SU-DHL-6 (cell line): ENCODE data around the gene NFKBIL1.

Experiments used
- H2AFZ ChIP-seq: fragments of 200-600 bp; sonication (generic); 2 replicates; pipeline ENCODE4 v1.6.1; 2014; ENCODE audit warnings: low read depth, mild to moderate bottlenecking, moderate library complexity, mixed read lengths, antibody characterized with exemption, low read length; ENCODE audit not compliant: severe bottlenecking
- H3F3A ChIP-seq: fragments of 200-600 bp; shearing (Covaris generic); 2 replicates; pipeline ENCODE4 v1.6.0; 2016; ENCODE audit warnings: antibody characterized with exemption, mild to moderate bottlenecking; ENCODE audit not compliant: insufficient read depth
- H3K27ac ChIP-seq: fragments of 200-600 bp; sonication (generic); 2 replicates; pipeline ENCODE4 v1.5.1; 2016; ENCODE audit warnings: low read depth, mild to moderate bottlenecking, low read length, moderate library complexity, mixed read lengths
- H3K27me3 ChIP-seq: fragments of 200-600 bp; sonication (generic), shearing (Covaris generic); 2 replicates; pipeline ENCODE4 v1.6.0; 2014; ENCODE audit warnings: mild to moderate bottlenecking, low read length
- H3K36me3 ChIP-seq: fragments of 200-600 bp; sonication (generic); 2 replicates; pipeline ENCODE4 v1.6.1; 2014; ENCODE audit warnings: mild to moderate bottlenecking, low read length, mixed read lengths
- H3K4me2 ChIP-seq: fragments of 300-600, 200-600 bp; shearing (Covaris generic), sonication (generic); 2 replicates; pipeline ENCODE4 v1.6.0; 2014; ENCODE audit warnings: low read length, low read depth, mild to moderate bottlenecking; ENCODE audit not compliant: poor library complexity, severe bottlenecking
- H3K4me3 ChIP-seq: fragments of 200-600 bp; sonication (generic); 2 replicates; pipeline ENCODE4 v1.5.1; 2014; ENCODE audit warnings: antibody characterized with exemption, low read length, mild to moderate bottlenecking, mixed read lengths; ENCODE audit not compliant: insufficient read depth, poor library complexity, severe bottlenecking
- H3K79me2 ChIP-seq: fragments of 200-600 bp; sonication (generic); 2 replicates; pipeline ENCODE4 v1.6.1; 2014; ENCODE audit warnings: mild to moderate bottlenecking, low read length, moderate library complexity; ENCODE audit not compliant: insufficient read depth
- H3K9ac ChIP-seq: fragments of 200-600 bp; sonication (generic); 2 replicates; pipeline ENCODE4 v1.7.0; 2014; ENCODE audit warnings: mild to moderate bottlenecking, low read length
- H3K9me2 ChIP-seq: fragments of 200-600 bp; sonication (generic); replicated peaks from 2 replicates; pipeline ENCODE4 v1.6.1; 2014; ENCODE audit warnings: low read length; ENCODE audit not compliant: insufficient read depth
- H3K9me3 ChIP-seq: fragments of 200-600 bp; sonication (generic); 2 replicates; pipeline ENCODE4 v1.6.1; 2014; ENCODE audit warnings: low read length, mixed read lengths; ENCODE audit not compliant: insufficient read depth
- H4K20me1 ChIP-seq: fragments of 200-600 bp; sonication (generic); 2 replicates; pipeline ENCODE4 v1.6.1; 2014; ENCODE audit warnings: low read depth, mild to moderate bottlenecking, antibody characterized with exemption, low read length, moderate library complexity, mixed read lengths
- CTCF ChIP-seq: fragments of 200-600 bp; sonication (generic); IDR thresholded peaks from one replicate; pipeline ENCODE4 v1.5.1; 2017; ENCODE audit warnings: antibody characterized with exemption, mild to moderate bottlenecking, low read length, moderate library complexity; ENCODE audit not compliant: insufficient read depth, poor library complexity, severe bottlenecking
- EZH2phosphoT487 ChIP-seq: fragments of 200-600 bp; sonication (generic), shearing (Covaris generic); conservative IDR thresholded peaks from 2 replicates; pipeline ENCODE4 v1.6.1; 2018; ENCODE audit warnings: mild to moderate bottlenecking, antibody characterized with exemption, low read length, moderate library complexity, mixed read lengths

NFKBIL1 gene

DNA sequence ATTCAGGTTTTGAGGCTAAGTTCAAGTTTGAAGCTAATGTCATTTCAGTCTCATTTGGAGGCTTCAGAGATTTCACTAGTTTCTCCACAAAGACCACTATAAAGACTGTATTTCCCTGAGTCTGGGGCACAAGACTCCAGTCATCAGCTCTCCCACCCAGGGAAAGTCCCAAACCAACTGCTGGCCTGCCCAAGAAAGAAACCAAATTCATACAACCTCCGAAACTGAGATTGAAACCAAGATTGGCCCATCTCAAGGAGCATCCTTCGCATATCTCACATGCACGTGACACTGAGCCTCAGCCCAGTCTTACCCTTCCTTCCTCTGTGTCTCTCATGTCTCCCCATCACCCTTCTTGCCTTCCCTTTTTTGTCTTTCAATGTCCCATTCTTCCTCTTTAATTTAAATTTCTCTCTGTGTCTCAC lies 21.1 kb downstream of the NFKBIL1 start:
- no peaks in the 10 kb centered on the region for H4K20me1 ChIP-seq
- peak overlapping the region; percentile 84 for H3K9ac ChIP-seq
- no peaks in the 10 kb centered on the region for H3K9me2 ChIP-seq
- TF ChIP-seq CTCF (no peak), EZH2phosphoT487 (no peak)
- no peaks in the 10 kb centered on the region for H3K9me3 ChIP-seq
- peaks cover 54% of the 10 kb centered on the region for H3K79me2 ChIP-seq
- no peak overlapping the region for H2AFZ ChIP-seq
- H3F3A ChIP-seq = peaks cover 66% of the 10 kb centered on the region
- peak overlapping the region; percentile 92 for H3K27ac ChIP-seq
- peak overlapping the region; percentile 63 for H3K4me3 ChIP-seq
- H3K27me3 ChIP-seq = no peaks in the 10 kb centered on the region
- H3K36me3 ChIP-seq = no peaks in the 10 kb centered on the region
- H3K4me2 ChIP-seq = peak overlapping the region; percentile 86

GRCh38 chr6:31569861-31570536 lies 22.6 kb downstream of the NFKBIL1 start:
- peak overlapping the region; percentile 92 for H3K27ac ChIP-seq
- H3K9ac ChIP-seq = peak overlapping the region; percentile 84
- no peaks in the 10 kb centered on the region for H4K20me1 ChIP-seq
- no peaks in the 10 kb centered on the region for H3K9me3 ChIP-seq
- H3K36me3 ChIP-seq = no peaks in the 10 kb centered on the region
- no peaks in the 10 kb centered on the region for H3K9me2 ChIP-seq
- no peaks in the 10 kb centered on the region for H3K27me3 ChIP-seq
- TF ChIP-seq EZH2phosphoT487 (no peak), CTCF (no peak)
- peaks cover 72% of the 10 kb centered on the region for H3F3A ChIP-seq
- peak overlapping the region; percentile 63 for H3K4me3 ChIP-seq
- peak overlapping the region; percentile 86 for H3K4me2 ChIP-seq
- no peak overlapping the region for H2AFZ ChIP-seq
- peaks cover 56% of the 10 kb centered on the region for H3K79me2 ChIP-seq

- H3K4me3 ChIP-seq = peak within 1 kb of the TSS; percentile 63
- H3F3A ChIP-seq = peaks cover 86% of the 10 kb centered on the region
- no peak within 1 kb of the TSS for H2AFZ ChIP-seq
- H3K27me3 ChIP-seq = no peaks in the 10 kb centered on the region
- H3K36me3 ChIP-seq = peaks cover 3% of the 10 kb centered on the region; the same call in 1 of the 2 replicates
- H3K9me3 ChIP-seq = no peaks in the 10 kb centered on the region
- no peak for TF ChIP-seq EZH2phosphoT487
- no peak for TF ChIP-seq CTCF
- H3K9ac ChIP-seq = peak within 1 kb of the TSS; percentile 84
- no peaks in the 10 kb centered on the region for H4K20me1 ChIP-seq
- H3K27ac ChIP-seq = peak within 1 kb of the TSS; percentile 92
- H3K4me2 ChIP-seq = peak within 1 kb of the TSS; percentile 86
- peaks cover 79% of the 10 kb centered on the region for H3K79me2 ChIP-seq
- no peaks in the 10 kb centered on the region for H3K9me2 ChIP-seq
These were observed 24.9 kb downstream of the NFKBIL1 start, which contains the start of gene LTA for GRCh38 chr6:31572041-31572911. LTA (plus strand) TSS chr6:31572289; CDS start chr6:31572743, 454 bp downstream.
